Measurements from ENCODE around the gene L3MBTL2. TPM values are rescaled to one million over a fixed set of nuclear protein-coding genes. Genes with fewer than 3 reads are reported as not detected.

The L3MBTL2 gene
- total RNA-seq, 5 donors from 2014 or later (not counting 1 experiment from before 2014, with no cell fraction given) = 31.5 to 46.1 (median 42.1) TPM

- H3K4me1 Mint-ChIP-seq = peaks cover 2 to 5% (median 3%) of the 10 kb centered on the region in 3 donors
- ChIA-PET CTCF (interaction anchor here (0.5 to 1.1 kb wide), 2 partner anchors 15 to 323 kb away, joined by 3 to 4 read pairs; no protein-coding TSS in a partner anchor), POLR2A (no interaction called here)
- no peak overlapping the region for H3K27ac Mint-ChIP-seq
- Histone ChIP-seq H3K36me3 (ENCODE audit: control insufficient read depth in 2 of 2, extremely low read depth in 1 of 2, insufficient read depth in 1 of 2, low read length in 1 of 2) (peaks cover 17 to 82% of the 10 kb centered on the region in 2 donors), H3K27me3 (replicated peaks in 1 of 2; ENCODE audit: control insufficient read depth in 2 of 2, extremely low read depth in 1 of 2, insufficient read depth in 2 of 2, low read length in 1 of 2) (no peaks in the 10 kb centered on the region), H3K9me3 (no peaks in the 10 kb centered on the region), H3K27ac (ENCODE audit: low read length) (no peak overlapping the region), H3K4me1 (ENCODE audit: control insufficient read depth in 1 of 2, extremely low read depth in 1 of 2, insufficient read depth in 2 of 2, low read length in 2 of 2) (peaks cover 0 to 2% of the 10 kb centered on the region in 2 experiments), H3K4me3 (ENCODE audit: control insufficient read depth in 1 of 2, extremely low read depth in 1 of 2, low read length in 1 of 2) (no peak overlapping the region)
- H3K27me3 Mint-ChIP-seq = no peaks in the 10 kb centered on the region
- ATAC-seq (replicated peaks in 1 of 4) (no peak), DNase-seq (no peak)
- H3K4me3 Mint-ChIP-seq = no peak overlapping the region
- H3K9me3 Mint-ChIP-seq = no peaks in the 10 kb centered on the region
- peaks cover 33% of the 10 kb centered on the region for H3K36me3 Mint-ChIP-seq
- 97% methylated on average over 5 of the region's 9 CpGs for WGBS (ENCODE audit: insufficient coverage)
Observed at GRCh38 chr22:41222846-41223507, 17.9 kb downstream of the L3MBTL2 start.

DNA sequence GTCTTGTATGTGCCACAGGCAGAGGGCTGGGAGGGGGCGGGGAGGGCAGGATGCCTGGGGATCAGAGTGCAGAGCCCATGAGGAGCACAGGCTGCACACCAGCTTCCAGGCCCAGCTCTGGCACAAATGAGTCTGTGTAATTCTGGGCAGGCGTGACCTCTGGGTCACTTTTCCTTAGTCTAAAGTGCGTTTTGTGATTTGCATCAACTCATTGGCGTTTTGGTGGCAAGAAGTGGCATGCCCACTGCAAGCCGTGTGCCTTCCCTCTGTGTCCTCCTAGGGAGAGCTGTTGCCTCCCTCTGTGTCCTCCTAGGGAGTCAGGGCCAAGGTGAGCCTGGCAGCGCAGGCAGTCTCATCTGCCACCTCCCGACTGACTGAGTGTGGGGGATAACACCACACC is 18.4 kb downstream of the L3MBTL2 start:
- DNase-seq (no peak), ATAC-seq (replicated peaks in 1 of 4) (no peak)
- H3K36me3 ChIP-seq (ENCODE audit: control insufficient read depth in 2 of 2, extremely low read depth in 1 of 2, insufficient read depth in 1 of 2, low read length in 1 of 2) = peaks cover 19 to 86% of the 10 kb centered on the region in 2 donors
- H3K27me3 Mint-ChIP-seq = no peaks in the 10 kb centered on the region
- 96% methylated on average over 5 of the region's 7 CpGs for WGBS (ENCODE audit: insufficient coverage)
- H3K4me1 Mint-ChIP-seq = peaks cover 0 to 4% (median 0%) of the 10 kb centered on the region in 3 donors
- H3K4me3 Mint-ChIP-seq = no peak overlapping the region
- no peaks in the 10 kb centered on the region for H3K4me1 ChIP-seq (ENCODE audit: control insufficient read depth in 1 of 2, extremely low read depth in 1 of 2, insufficient read depth in 2 of 2, low read length in 2 of 2)
- peaks cover 33% of the 10 kb centered on the region for H3K36me3 Mint-ChIP-seq
- no peaks in the 10 kb centered on the region for H3K9me3 Mint-ChIP-seq
- no peak overlapping the region for H3K27ac ChIP-seq (ENCODE audit: low read length)
- H3K4me3 ChIP-seq (ENCODE audit: control insufficient read depth in 1 of 2, extremely low read depth in 1 of 2, low read length in 1 of 2) = no peak overlapping the region
- H3K9me3 ChIP-seq = no peaks in the 10 kb centered on the region
- no peak overlapping the region for H3K27ac Mint-ChIP-seq
- POLR2A ChIA-PET = no interaction called here
- CTCF ChIA-PET = interaction anchor here (0.5 to 1.1 kb wide), 2 partner anchors 14 to 324 kb away, joined by 3 to 4 read pairs; no protein-coding TSS in a partner anchor
- no peaks in the 10 kb centered on the region for H3K27me3 ChIP-seq (replicated peaks in 1 of 2; ENCODE audit: control insufficient read depth in 2 of 2, extremely low read depth in 1 of 2, insufficient read depth in 2 of 2, low read length in 1 of 2)

- no peaks in the 10 kb centered on the region for H3K4me1 Mint-ChIP-seq
- CTCF ChIA-PET = no interaction called here
- Histone ChIP-seq H3K9me3 (no peaks in the 10 kb centered on the region), H3K36me3 (ENCODE audit: control insufficient read depth in 2 of 2, extremely low read depth in 1 of 2, insufficient read depth in 1 of 2, low read length in 1 of 2) (peaks cover 13 to 84% of the 10 kb centered on the region in 2 donors), H3K27ac (ENCODE audit: low read length) (no peak overlapping the region), H3K4me3 (ENCODE audit: control insufficient read depth in 1 of 2, extremely low read depth in 1 of 2, low read length in 1 of 2) (no peak overlapping the region), H3K27me3 (replicated peaks in 1 of 2; ENCODE audit: control insufficient read depth in 2 of 2, extremely low read depth in 1 of 2, insufficient read depth in 2 of 2, low read length in 1 of 2) (no peaks in the 10 kb centered on the region), H3K4me1 (ENCODE audit: control insufficient read depth in 1 of 2, extremely low read depth in 1 of 2, insufficient read depth in 2 of 2, low read length in 2 of 2) (no peaks in the 10 kb centered on the region)
- H3K27ac Mint-ChIP-seq = no peak overlapping the region
- POLR2A ChIA-PET = interaction anchor here in 1 of 2 donors (0.5 kb wide), 1 partner anchor 696 kb away, joined by 6 read pairs; no protein-coding TSS in a partner anchor
- ATAC-seq (replicated peaks in 1 of 4) (no peak), DNase-seq (no peak)
- 96% methylated on average over 19 of the region's 26 CpGs for WGBS (ENCODE audit: insufficient coverage)
- H3K4me3 Mint-ChIP-seq = no peak overlapping the region
- no peaks in the 10 kb centered on the region for H3K27me3 Mint-ChIP-seq
- H3K9me3 Mint-ChIP-seq = no peaks in the 10 kb centered on the region
- peaks cover 35% of the 10 kb centered on the region for H3K36me3 Mint-ChIP-seq
Observed at GRCh38 chr22:41226723-41227655, 21.9 kb downstream of the L3MBTL2 start.

DNA sequence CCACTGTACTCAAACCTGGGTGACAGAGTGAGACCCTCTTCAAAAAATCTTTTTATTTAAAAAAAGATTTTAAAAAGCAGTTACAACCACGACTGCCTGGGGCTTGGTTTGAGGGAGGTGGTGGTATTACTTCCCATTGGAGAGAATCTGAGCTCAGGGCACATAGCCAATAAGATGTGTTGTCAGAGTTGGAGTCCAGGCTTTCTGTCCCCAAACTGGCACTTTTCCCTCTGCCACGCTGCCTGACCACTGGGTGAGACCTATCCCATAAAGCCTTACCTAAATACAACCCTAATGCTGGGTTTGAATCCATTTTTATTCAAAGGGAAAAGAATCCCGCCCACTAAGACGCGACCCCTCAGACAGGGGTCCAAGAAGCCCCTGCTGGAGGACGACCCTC is 24.1 kb downstream of the L3MBTL2 start:
- H3K36me3 ChIP-seq (ENCODE audit: control insufficient read depth in 2 of 2, extremely low read depth in 1 of 2, insufficient read depth in 1 of 2, low read length in 1 of 2) = peaks cover 13 to 62% of the 10 kb centered on the region in 2 donors
- WGBS (ENCODE audit: insufficient coverage) = 96% methylated on average over 4 of the region's 6 CpGs
- Mint-ChIP-seq H3K4me1 (no peaks in the 10 kb centered on the region), H3K9me3 (no peaks in the 10 kb centered on the region), H3K4me3 (no peak overlapping the region), H3K27ac (no peak overlapping the region), H3K27me3 (no peaks in the 10 kb centered on the region), H3K36me3 (peaks cover 30% of the 10 kb centered on the region)
- H3K27me3 ChIP-seq (replicated peaks in 1 of 2; ENCODE audit: control insufficient read depth in 2 of 2, extremely low read depth in 1 of 2, insufficient read depth in 2 of 2, low read length in 1 of 2) = no peaks in the 10 kb centered on the region
- no peak for ATAC-seq (replicated peaks in 1 of 4)
- ChIA-PET POLR2A (no interaction called here), CTCF (no interaction called here)
- no peaks in the 10 kb centered on the region for H3K4me1 ChIP-seq (ENCODE audit: control insufficient read depth in 1 of 2, extremely low read depth in 1 of 2, insufficient read depth in 2 of 2, low read length in 2 of 2)
- no peak overlapping the region for H3K27ac ChIP-seq (ENCODE audit: low read length)
- H3K4me3 ChIP-seq (ENCODE audit: control insufficient read depth in 1 of 2, extremely low read depth in 1 of 2, low read length in 1 of 2) = no peak overlapping the region
- no peak for DNase-seq
- no peaks in the 10 kb centered on the region for H3K9me3 ChIP-seq

DNA sequence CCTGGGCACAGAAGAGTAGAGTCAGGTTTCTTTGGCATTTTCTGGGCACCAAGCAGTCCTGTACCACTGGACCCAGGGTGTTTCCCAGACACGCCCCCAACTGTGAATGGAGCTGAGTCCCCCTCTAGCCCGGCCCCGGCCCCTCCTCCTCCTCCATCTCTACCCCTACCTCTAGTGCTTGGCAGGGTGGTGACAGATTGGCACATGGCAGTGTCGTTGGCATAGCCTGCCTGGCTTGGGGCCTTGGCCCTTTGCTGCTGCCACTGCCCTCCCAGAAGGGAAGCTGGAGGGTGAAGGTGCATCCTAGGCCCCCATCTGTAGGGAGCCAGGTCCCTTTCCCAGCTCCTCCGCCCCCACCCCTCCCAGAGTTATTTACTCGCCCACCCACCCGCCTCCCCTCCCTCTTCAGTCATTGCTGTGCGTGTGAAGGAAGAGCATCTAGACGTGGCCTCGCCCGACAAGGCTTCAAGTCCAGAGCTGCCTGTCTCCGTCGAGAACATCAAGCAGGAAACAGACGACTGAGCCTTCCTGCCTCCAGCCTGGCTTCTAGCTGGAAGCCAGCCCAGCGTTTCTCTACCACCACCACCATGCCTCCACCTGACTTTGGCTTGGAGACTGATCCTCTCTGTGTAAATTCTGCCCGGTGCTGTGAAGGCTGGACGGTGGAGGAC is 24.8 kb downstream of the L3MBTL2 start:
- ATAC-seq (replicated peaks in 1 of 4) (no peak), DNase-seq (no peak)
- H3K27ac ChIP-seq (ENCODE audit: low read length) = no peak overlapping the region
- no peaks in the 10 kb centered on the region for H3K4me1 ChIP-seq (ENCODE audit: control insufficient read depth in 1 of 2, extremely low read depth in 1 of 2, insufficient read depth in 2 of 2, low read length in 2 of 2)
- no peaks in the 10 kb centered on the region for H3K27me3 Mint-ChIP-seq
- no peaks in the 10 kb centered on the region for H3K9me3 ChIP-seq
- H3K4me3 Mint-ChIP-seq = no peak overlapping the region
- CTCF ChIA-PET = no interaction called here
- H3K4me1 Mint-ChIP-seq = no peaks in the 10 kb centered on the region
- H3K9me3 Mint-ChIP-seq = no peaks in the 10 kb centered on the region
- POLR2A ChIA-PET = no interaction called here
- H3K27ac Mint-ChIP-seq = no peak overlapping the region
- peaks cover 26% of the 10 kb centered on the region for H3K36me3 Mint-ChIP-seq
- 83% methylated on average over 10 of the region's 17 CpGs for WGBS (ENCODE audit: insufficient coverage)
- peaks cover 10 to 55% of the 10 kb centered on the region in 2 donors for H3K36me3 ChIP-seq (ENCODE audit: control insufficient read depth in 2 of 2, extremely low read depth in 1 of 2, insufficient read depth in 1 of 2, low read length in 1 of 2)
- H3K27me3 ChIP-seq (replicated peaks in 1 of 2; ENCODE audit: control insufficient read depth in 2 of 2, extremely low read depth in 1 of 2, insufficient read depth in 2 of 2, low read length in 1 of 2) = no peaks in the 10 kb centered on the region
- H3K4me3 ChIP-seq (ENCODE audit: control insufficient read depth in 1 of 2, extremely low read depth in 1 of 2, low read length in 1 of 2) = no peak overlapping the region

GRCh38 chr22:41230401-41230785 is 25.3 kb downstream of the L3MBTL2 start:
- Histone ChIP-seq H3K36me3 (ENCODE audit: control insufficient read depth in 2 of 2, extremely low read depth in 1 of 2, insufficient read depth in 1 of 2, low read length in 1 of 2) (peaks cover 5 to 50% of the 10 kb centered on the region in 2 donors), H3K9me3 (no peaks in the 10 kb centered on the region), H3K4me3 (ENCODE audit: control insufficient read depth in 1 of 2, extremely low read depth in 1 of 2, low read length in 1 of 2) (no peak overlapping the region), H3K27ac (ENCODE audit: low read length) (no peak overlapping the region), H3K27me3 (replicated peaks in 1 of 2; ENCODE audit: control insufficient read depth in 2 of 2, extremely low read depth in 1 of 2, insufficient read depth in 2 of 2, low read length in 1 of 2) (no peaks in the 10 kb centered on the region), H3K4me1 (ENCODE audit: control insufficient read depth in 1 of 2, extremely low read depth in 1 of 2, insufficient read depth in 2 of 2, low read length in 2 of 2) (no peaks in the 10 kb centered on the region)
- Mint-ChIP-seq H3K36me3 (peaks cover 22% of the 10 kb centered on the region), H3K27me3 (no peaks in the 10 kb centered on the region), H3K4me1 (no peaks in the 10 kb centered on the region), H3K4me3 (no peak overlapping the region), H3K9me3 (no peaks in the 10 kb centered on the region), H3K27ac (no peak overlapping the region)
- no peak for ATAC-seq (replicated peaks in 1 of 4)
- ChIA-PET POLR2A (no interaction called here), CTCF (no interaction called here)
- WGBS (ENCODE audit: insufficient coverage) = 86% methylated on average over 9 of the region's 9 CpGs
- no peak for DNase-seq

Measured in T-cell (primary cell).